Left ventricle myocardium inferior (tissue), 1 donor: ENCODE measurements around the gene NEDD4L. TPM values are rescaled to one million over a fixed set of nuclear protein-coding genes. Genes with fewer than 3 reads are reported as not detected.

Experiments used
- DNase-seq: peaks from one replicate; pipeline ENCODE4 v3.0.0-alpha.2; 2020
- H3K27ac ChIP-seq: fragments of 200-600 bp; replicated peaks from 2 replicates; pipeline ENCODE4 v1.8.0; 2021
- H3K27me3 ChIP-seq: fragments of 200-600 bp; 2 replicates; pipeline ENCODE4 v1.8.0; 2021; ENCODE audit warnings: low read depth
- H3K36me3 ChIP-seq: fragments of 200-600 bp; 2 replicates; pipeline ENCODE4 v1.8.0; 2021
- H3K4me1 ChIP-seq: fragments of 200-600 bp; 2 replicates; pipeline ENCODE4 v1.8.0; 2021
- H3K4me3 ChIP-seq: fragments of 200-600 bp; 2 replicates; pipeline ENCODE4 v1.8.0; 2021; ENCODE audit warnings: mild to moderate bottlenecking, moderate library complexity
- H3K9me3 ChIP-seq: fragments of 200-600 bp; replicated peaks from 2 replicates; pipeline ENCODE4 v1.8.0; 2021
- CTCF ChIP-seq: fragments of 200-600 bp; IDR thresholded peaks from 2 replicates; pipeline ENCODE4 v1.8.0; 2021; ENCODE audit warnings: antibody characterized with exemption, mild to moderate bottlenecking, borderline replicate concordance
- intact Hi-C: fragments of 100-400 bp; cut with micrococcal nuclease; formaldehyde crosslinking; loops from one replicate; pipeline ENCODE4 v1.11.0; 2022
- total RNA-seq: library from RNA; stranded (reverse); fragmentation: NEBNext Ultra II Directional; extraction: Animal tissue kit (Norgen Biotek cat#: 25700); gene quantifications from one replicate; pipeline ENCODE4 v1.2.1, GENCODE V29; 2021
- donor health status: DM: no; HTN: yes; CAD: no; lungs with severe emphysema.

NEDD4L gene
- total RNA-seq, 1 donor from 2014 or later = 45.8 TPM

GRCh38 chr18:58253871-58254270 lies 209.8 kb downstream of the NEDD4L start:
- intact Hi-C loops = no loop called here
- no peak overlapping the region for H3K4me3 ChIP-seq

GRCh38 chr18:58254873-58255511 lies 211.0 kb downstream of the NEDD4L start:
- TF ChIP-seq CTCF = no peak
- DNase-seq = peak; percentile 52
- Histone ChIP-seq H3K4me1 (no peaks in the 10 kb centered on the region), H3K9me3 (no peaks in the 10 kb centered on the region), H3K36me3 (no peaks in the 10 kb centered on the region), H3K27ac (peak overlapping the region; percentile 89), H3K4me3 (peak overlapping the region; percentile 68), H3K27me3 (no peaks in the 10 kb centered on the region)
- intact Hi-C loops = no loop called here

More at GRCh38 chr18:58253871-58254270, 209.8 kb downstream of the NEDD4L start:
- H3K27me3 ChIP-seq = no peaks in the 10 kb centered on the region
- peak overlapping the region; percentile 89 for H3K27ac ChIP-seq
- no peaks in the 10 kb centered on the region for H3K9me3 ChIP-seq
- no peak for TF ChIP-seq CTCF
- no peak for DNase-seq
- H3K36me3 ChIP-seq = no peaks in the 10 kb centered on the region
- no peaks in the 10 kb centered on the region for H3K4me1 ChIP-seq

DNA sequence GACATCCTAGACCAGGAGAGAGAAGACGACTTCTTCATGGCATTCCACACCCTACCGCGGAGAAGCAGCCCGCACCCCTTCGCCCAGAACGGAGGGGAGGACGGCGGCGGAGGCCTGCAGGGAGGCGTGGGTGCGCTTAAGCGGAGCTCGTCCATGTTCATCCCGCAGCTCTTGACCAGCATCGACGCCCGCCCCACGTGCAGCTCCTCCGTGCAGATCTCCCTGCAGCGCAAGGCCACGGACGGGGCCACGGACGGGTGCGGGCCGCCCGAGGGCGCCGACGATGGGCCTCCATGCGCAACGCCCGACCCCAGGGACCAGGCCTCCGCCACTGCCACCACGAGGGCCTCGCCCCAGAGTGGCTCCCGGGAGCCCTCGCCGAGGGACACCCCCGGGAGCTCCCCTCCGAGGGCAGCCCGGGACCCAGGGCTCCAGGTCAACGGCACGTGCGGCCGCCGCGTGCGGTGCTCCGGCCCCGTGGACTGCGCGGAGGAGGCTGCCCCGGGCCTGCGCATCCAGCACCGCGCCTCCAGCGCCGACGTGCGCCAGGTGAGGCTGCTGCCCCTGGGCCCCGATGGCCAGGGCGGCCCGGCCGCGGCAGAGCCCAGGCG lies 211.8 kb downstream of the NEDD4L start:
- TF ChIP-seq CTCF = no peak
- intact Hi-C loops = no loop called here
- no peaks in the 10 kb centered on the region for H3K27me3 ChIP-seq
- H3K27ac ChIP-seq = peak overlapping the region; percentile 89
- H3K36me3 ChIP-seq = no peaks in the 10 kb centered on the region
- H3K9me3 ChIP-seq = no peaks in the 10 kb centered on the region
- H3K4me1 ChIP-seq = peaks cover under 1% of the 10 kb centered on the region
- peak overlapping the region; percentile 68 for H3K4me3 ChIP-seq
- peak; percentile 29 for DNase-seq

GRCh38 chr18:58256316-58257080 lies 212.5 kb downstream of the NEDD4L start:
- Histone ChIP-seq H3K27ac (peak overlapping the region; percentile 89), H3K4me1 (peaks cover 7% of the 10 kb centered on the region), H3K4me3 (peak overlapping the region; percentile 68), H3K27me3 (no peaks in the 10 kb centered on the region), H3K36me3 (no peaks in the 10 kb centered on the region), H3K9me3 (no peaks in the 10 kb centered on the region)
- intact Hi-C loops = no loop called here
- TF ChIP-seq CTCF = no peak
- no peak for DNase-seq

GRCh38 chr18:58257461-58257860 lies 213.4 kb downstream of the NEDD4L start:
- Histone ChIP-seq H3K4me3 (peak overlapping the region; percentile 68), H3K36me3 (no peaks in the 10 kb centered on the region), H3K9me3 (no peaks in the 10 kb centered on the region), H3K27me3 (no peaks in the 10 kb centered on the region), H3K4me1 (peaks cover 15% of the 10 kb centered on the region), H3K27ac (peak overlapping the region; percentile 89)
- no peak for TF ChIP-seq CTCF
- intact Hi-C loops = no loop called here
- no peak for DNase-seq
